Cortex of kidney (tissue), 1 donor: ENCODE data around the gene PIK3C2G.
"Not testable (repeated sequence)": the region's sequence is repeated elsewhere in the genome, so short reads cannot be mapped to it uniquely, and the experiment has no call there.

Experiments
- DNase-seq: peaks from one replicate; lab custom pipeline; 2025; lab: John Stamatoyannopoulos, UW

Gene PIK3C2G

DNA sequence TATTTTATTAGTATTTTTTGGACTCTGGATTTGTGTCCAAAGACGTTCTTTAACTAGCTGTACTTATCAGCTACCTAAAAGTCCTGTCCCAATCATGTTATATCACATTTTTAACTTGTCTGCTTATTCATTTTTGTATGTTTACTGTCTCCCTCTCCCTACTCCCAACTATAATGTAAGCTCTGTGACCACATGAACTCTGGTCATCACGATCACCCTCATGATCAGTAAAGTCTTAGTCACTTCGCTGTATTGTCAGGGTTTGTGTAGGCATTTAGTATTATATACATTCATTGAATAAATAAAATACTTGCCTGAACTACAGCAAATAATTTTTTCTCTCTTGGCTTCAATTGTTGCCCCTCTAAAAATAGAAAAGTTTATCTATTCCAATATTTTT is 211.0 kb downstream of the PIK3C2G start:
- no peak for DNase-seq

DNA sequence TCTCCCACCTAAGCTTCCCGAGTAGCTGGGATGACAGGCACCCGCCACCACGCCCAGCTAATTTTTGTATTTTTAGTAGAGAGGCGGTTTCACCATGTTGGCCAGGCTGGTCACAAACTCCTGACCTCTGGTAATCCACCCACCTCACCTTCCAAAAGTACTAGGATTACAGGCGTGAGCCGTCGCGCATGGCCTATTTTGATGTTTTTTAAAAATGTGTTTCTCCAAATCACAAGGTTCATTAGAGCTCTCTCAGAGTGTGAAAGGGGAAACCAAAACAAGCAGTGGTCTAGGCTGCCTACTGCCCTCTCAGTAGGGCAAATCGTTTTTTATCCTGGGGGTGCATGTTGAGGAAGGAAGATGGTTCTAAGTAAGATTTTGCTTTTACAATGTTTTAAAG is 211.5 kb downstream of the PIK3C2G start:
- DNase-seq: no peak

DNA sequence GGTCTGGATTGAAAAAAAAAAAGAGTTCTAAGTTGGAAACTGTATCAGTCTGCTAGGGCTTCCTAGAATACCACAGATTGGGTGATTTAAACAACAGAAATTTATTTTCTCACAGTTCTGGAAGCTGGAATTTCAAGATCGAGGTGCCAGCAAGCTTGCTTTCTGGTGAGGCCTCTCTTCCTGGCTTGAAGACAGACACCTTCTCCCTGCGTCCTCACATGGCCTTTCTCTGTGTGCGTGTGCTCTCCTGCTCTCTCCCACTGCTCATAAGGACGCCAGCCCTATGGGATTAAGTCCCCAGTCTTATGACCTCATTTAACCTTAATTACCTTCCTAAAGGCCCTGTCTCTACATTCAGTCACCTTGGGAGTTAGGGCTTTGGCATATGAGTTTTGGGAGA is 215.5 kb downstream of the PIK3C2G start:
- no peak for DNase-seq

DNA sequence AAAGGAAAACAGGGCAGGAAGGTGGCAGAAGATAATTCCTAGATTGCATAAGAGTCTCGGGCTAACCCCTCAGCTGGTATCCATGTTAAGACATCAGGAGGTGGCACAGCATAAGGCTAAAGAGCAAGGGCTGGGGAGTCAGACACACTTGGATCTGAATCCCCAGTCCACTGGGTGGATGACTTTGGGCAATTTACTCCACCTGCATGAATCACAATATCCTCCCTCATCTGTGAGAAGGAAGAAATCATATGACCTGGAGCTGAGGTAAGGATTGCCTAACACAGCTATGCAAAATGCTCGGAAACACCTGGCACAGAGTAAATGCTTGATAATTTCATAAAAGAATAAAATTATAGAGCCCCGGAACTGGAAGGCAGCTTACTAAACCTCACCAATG is 217.9 kb downstream of the PIK3C2G start:
- no peak for DNase-seq

DNA sequence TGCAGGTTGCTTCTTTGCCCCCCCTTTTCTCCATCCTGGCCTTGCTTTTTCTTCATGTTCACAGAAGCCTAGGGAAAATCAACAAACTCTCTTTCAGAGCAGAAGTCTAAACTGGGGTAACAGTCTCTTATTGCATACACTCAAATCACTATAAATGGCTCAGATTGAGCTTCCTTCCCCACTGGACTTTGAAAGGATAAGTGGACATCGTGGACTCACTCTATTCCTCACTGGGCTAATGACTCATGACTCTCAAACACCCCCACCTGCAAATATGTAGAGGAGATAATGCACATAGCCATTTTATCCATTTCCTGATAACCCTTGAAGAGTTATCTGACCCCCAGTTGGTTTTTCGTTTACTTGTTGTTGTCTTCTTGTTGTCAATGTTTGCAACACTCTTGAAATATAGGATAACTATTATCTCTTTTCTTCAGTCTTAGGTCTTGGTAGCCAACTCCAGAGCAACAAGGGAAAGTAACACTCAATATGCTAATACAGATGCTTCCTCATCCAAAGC is 221.3 kb downstream of the PIK3C2G start:
- no peak for DNase-seq

DNA sequence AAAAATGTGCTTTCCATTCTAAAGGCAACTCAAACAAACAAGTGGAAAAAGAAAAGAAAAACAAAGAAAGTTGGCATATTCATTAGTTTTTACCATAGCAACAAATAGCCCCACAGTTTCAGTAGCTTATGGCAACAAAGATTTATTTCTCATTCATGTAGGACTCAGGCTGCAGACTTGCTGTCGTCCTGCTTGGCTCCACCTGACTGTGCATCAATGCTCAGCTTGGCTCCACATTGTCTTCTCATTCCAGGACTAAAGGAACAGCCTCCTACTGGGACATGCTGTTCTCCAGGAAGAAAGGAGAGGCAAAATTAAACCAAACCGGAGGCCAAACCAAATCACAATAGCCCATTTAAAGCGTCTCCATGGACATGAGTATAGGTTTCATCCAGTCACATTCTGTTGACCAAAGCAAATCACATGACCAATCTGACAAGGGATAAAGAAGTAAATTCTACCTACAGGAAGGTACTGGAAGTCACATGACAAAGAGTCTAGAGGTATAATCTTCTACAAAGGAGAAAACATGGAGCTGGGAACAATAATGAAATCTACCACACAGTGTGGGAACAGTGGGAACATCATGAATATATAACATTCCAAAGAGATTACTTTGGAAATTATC is 222.5 kb downstream of the PIK3C2G start:
- DNase-seq: no peak

DNA sequence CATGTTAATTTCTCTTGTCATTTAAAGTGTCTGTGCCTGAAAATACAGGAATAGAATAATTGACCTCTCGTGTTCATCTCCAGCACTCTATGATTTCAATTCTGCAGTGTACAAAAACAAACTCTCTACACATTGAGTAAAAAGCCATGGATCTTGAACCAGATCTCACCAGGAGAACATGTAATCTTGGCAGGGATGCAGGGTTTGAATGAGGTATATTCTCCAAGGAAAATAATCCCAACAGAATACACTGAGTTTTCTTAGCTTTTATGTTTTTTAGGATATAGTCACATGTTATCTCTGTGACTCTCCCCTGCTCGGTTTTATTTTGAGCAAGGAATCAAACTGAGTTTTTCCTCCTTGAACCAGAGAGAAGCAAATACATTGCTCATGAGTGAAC is 224.7 kb downstream of the PIK3C2G start:
- DNase-seq: no peak

DNA sequence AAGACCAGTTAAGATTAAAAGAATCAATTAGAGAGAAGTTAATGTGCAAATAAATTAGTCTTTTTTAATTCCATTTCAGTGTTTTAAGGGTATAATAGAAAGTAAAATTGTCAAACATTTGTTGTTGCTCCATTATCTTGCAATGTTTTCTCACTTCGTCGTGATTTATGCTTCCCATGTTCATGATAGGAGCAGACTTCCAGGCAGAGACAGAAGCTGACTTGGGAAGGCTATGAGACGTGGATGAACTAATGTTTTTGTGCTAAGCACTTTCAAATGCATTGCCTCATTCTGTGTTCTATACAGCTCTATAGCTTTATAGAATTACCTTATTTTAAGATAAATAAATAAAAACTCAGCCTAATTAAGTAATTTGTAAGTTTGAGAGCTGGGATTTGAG is 226.2 kb downstream of the PIK3C2G start:
- no peak for DNase-seq

DNA sequence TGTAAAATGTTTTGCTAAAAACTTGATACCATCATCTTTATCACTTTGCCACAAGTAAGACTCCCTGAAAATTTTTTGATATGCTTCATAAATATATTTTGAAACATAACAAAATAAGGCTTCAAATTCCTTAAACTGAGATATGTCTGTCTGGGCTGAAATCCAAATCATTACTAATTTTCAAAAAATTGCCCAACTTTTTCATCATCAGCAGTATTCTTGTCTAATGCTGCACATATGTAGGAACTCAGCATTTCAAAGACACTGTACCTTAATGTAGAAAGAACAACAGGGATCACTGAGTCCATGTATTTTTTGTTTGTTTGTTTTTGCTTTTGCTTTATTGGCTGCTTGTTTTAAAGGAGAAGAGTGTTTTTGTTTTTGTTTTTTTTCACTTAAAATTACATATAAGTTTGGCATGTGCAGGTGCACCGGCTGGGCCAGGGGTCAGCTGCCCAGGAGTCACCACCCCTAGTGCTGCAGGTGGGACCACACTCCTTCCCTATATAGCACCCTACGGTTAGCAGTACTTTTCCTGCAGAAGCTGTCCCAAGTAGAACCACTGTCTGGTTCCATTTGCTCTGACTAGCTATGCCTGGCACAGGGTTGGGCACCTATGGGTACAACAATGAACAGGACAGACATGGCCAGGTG is 231.2 kb downstream of the PIK3C2G start:
- DNase-seq: no peak

DNA sequence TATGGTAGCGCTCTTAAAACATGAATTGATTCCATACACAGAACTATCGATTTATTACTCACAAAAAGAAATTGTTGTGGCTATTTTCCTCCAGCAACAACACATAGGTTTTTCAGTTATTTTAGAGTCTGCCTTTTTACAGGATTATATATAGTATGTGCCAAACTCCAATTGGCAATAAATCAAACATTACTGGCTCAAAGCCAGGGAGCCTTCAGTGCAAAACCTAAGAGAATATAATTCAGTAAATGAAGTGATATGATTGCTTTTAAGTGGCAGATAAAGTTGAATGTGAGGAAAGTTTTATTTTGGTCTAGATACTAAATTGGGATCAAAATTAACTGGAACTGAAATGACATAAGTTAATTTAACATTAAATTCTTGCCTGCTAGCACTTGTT is 234.8 kb downstream of the PIK3C2G start:
- no peak for DNase-seq

DNA sequence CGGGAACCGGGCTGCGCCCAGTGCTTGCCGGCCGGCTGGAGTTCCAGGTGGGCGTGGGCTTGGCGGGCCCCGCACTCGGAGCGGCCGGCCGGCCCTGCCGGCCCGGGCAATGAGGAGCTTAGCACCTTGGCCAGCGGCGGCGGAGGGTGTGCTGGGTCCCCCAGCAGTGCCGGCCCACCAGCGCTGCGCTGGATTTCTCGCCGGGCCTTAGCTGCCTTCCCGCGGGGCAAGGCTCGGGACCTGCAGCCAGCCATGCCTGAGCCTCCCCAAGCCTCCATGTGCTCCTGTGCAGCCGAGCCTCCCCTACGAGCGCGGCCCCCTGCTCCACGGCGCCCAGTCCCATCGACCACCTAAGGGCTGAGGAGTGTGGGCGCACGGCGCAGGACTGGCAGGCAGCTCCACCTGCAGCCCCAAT is 238.8 kb downstream of the PIK3C2G start:
- not testable (repeated sequence) for DNase-seq

DNA sequence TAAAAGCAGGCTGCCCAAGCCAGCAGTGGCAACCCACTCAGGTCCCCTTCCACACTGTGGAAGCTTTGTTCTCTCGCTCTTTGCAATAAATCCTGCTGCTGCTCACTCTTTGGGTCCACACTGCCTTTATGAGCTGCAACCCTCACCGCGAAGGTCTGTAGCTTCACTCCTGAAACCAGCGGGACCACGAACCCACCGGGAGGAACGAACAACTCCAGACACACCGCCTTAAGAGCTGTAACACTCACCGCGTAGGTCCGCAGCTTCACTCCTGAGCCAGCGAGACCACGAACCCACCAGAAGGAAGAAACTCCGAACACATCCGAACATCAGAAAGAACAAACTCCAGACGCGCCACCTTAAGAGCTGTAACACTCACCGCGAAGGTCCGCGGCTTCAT is 239.4 kb downstream of the PIK3C2G start:
- DNase-seq: not testable (repeated sequence)

DNA sequence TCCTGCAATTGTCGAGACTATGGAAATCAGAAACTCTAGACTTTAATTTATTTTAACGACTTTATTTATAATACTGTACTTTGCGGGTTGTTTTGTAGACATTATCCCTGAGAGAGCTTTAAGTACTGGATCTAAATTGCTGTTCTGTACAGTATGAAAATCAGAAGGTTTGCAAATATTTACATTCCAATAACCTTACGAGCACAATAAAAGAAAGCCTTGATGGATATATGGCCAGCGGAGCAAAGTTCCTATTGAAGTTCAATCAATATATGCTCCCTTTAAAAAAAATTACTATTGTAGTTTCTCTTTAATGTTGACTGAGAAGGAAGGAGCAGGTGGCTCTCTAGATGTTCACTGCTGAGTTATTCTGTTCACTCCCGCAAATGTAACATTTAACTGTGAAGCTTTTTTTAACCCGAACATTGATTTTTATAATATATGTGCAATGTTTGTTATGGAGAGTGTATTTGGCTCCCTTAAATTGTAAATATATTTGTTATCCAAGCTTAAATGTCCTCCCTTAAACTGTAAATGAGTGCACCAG is 241.2 kb downstream of the PIK3C2G start:
- no peak for DNase-seq

DNA sequence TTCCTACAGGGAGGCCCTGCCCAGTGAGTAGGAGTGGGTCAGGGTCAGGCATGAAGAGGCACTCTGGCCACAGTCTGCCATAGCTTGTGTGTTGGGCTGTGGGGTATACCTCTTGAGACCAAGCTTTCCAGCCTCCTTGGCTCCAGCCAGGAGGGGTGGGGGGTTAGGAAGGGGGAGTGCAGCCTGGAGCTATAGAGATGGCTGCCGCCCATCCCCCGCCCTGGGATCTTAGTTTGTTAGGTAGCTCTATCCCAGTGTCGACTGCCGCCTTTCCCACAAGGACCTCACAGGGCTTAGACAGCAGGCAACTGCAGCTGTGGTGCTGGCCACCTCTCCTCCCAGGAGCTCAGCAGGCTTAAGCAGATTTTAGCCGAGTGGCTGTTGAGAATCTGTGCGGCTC is 260.1 kb downstream of the PIK3C2G start:
- DNase-seq: no peak

DNA sequence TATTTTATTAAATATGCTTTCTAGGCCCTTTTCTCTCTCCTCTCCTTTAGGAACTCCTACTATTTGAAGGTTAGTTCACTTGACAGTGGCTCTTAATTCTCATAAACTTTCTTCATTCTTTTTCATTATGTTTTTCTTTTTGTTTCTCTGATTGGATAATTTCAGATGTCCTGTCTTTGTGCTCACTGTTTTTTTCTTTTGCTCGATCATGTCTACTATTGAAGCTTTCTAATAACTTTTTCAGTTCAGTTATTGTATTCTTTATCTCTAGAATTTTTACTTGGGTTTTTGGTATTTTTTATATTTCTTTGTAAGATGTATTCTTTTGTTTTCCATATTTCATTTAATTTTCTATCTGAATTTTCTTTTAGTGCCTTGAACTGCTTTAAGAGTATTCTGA is 261.5 kb downstream of the PIK3C2G start:
- no peak for DNase-seq

DNA sequence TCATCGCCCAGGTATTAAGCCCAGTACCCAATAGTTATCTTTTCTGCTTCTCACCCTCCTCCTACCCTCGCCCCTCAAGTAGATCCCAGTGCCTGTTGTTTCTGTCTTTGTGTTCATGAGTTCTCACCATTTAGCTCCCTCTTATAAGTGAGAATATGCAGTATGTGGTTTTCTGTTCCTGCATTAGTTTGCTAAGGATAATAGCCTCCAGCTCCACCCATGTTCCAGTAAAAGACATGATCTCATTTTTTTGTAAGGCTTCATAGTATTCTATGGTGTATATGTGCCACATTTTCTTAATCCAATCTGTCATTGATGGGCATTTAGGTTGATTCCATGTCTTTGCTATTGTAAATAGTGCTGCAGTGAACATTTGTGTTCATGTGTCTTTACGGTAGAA is 281.2 kb downstream of the PIK3C2G start:
- not testable (repeated sequence) for DNase-seq

DNA sequence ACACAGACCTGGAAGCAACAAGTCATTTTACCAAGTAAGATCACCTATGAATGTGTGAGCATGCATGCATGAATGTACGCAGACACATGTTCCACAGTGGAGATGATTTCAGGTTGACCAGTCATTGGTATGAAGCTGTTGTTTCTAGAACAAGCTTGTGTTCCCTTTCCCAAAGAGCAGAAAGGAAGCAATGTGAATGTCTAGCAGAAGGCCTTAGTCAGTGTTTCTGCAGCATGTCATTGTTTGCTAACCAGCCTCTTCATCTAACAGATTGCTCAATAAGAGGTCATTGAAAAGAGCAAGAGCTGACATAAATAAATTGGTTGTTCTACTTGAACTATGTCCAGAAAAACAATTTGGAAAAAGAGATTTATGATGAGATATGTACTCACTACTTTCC is 285.1 kb downstream of the PIK3C2G start:
- no peak for DNase-seq

DNA sequence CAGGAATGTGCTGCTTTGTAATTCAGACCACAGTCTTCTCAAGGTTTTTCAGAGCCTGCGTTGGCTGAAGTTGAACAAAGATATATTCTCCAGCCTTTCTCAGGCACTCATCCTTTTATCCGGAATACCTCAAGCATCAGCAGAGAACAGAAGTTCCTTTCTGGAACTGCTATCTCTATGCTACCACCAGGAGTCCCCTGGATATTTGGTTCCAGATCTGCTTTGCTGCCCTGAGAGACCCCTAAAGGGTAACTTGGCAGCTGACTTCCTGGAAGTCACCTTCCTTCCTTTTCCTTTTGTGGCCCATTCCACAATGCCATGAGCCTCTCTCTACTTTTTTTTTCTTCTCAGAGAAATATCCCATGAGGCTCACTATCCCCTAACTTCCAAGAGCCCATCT is 288.3 kb downstream of the PIK3C2G start:
- DNase-seq: no peak

DNA sequence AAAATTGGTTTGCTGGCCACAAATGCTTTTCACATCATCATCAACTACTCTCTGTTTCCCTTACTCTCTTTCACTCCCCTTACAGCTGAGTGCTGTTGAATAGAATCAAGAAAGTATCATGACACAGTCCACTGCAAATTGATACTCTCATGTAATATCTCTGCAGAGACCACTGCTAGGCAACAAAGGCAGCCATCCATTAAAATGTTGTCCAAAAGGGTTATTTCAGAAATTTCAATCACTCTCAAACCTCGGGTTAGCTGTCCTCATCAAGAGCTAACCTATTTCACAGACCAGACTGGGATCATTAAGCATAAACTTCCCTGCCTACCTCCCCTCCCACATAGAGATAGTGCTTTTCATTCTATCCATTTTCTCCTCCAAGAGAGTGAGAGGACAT is 289.8 kb downstream of the PIK3C2G start:
- DNase-seq: no peak

DNA sequence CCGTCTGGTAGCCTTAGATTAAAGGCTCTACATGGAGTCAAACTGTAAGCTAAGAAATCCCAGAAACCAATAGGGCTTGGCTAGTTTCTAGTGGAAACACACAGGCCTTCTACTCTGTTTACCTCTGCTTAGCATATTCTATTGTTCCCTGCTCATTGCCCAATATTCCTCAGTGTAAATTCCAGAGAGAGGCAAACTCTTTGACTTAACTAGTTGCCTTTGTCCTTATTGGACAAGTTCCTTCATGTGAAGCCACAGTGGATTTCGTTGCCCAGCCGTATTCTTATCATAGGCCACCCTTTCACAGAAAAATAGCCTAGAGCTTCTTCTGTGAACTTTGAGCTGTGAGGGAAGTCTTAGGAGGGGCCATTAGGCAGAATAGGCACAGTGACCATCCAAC is 290.4 kb downstream of the PIK3C2G start:
- DNase-seq: no peak

DNA sequence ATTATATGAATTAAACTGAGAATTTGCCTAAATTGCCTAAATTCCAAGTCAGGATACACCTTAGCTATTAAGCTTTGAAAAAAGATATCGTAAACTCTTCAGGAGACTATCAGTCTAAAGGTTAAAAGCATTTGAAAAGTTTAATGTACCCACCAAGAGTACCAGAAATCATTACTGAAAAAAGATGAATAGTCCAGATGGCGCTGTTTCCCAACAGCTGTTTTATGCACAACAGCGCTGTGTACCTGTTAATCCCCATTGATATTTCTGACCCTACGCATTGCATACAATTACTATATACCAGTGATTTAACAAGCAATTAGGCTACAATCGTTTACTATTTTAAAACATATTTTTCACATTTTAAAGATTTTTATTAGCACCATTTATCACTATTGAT is 291.5 kb downstream of the PIK3C2G start:
- DNase-seq: no peak

DNA sequence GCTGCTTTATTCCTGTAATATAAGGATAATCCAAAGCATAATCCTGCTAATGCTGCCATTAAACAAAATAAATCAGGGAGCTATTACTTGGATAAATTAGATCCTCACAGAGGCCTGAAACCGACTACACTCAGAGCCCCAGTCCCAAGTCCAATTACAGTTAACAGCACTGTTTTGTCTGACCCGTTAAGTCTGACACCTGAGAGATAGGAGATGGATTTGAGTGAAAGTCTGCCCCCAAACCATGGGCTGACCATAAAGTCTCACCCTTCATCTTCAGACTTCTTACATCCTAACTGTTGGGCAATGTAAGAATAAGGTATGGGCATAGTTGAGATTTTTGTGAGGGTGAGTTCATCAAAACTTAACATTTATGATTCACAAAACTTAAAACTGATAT is 294.8 kb downstream of the PIK3C2G start:
- DNase-seq: no peak

DNA sequence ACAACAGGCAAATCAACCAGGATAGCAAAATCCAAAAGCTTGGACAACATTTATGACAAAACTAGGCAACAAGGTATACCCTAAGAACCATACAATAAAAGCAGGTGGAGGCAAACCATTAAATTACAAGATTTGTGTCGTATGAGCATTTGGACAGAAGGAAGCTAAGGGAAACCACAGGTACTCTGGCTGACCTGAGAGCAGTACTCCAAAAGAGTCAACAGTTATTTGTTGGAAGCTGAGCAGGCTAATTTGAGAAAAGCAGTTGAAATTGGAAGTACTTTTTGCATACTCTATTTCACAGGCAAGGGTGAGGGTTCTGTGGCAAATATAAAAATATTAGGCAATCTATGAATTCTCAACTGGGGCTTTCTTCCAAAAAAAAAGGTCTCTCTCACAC is 297.9 kb downstream of the PIK3C2G start:
- DNase-seq: no peak

DNA sequence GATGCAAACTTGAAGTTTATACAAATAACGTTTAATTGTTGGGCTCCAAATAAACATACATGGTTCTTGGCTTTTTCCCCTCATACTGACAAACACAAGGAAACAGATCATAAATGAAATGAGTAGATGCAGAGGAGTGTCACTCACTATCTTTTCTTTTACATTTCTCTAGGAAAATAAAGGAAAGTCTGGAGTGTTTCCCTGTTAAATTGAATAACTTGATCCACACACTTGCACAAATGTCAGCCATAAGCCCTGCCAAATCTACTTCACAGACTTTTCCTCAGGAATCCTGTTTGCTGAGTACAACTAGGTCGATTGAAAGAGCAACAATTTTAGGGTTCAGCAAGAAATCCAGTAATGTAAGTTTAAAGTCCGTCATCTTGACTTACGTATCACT is 301.2 kb downstream of the PIK3C2G start:
- no peak for DNase-seq
